ENCODE results near the gene MGMT. TPM values are rescaled to one million over a fixed set of nuclear protein-coding genes. Genes with fewer than 3 reads are reported as not detected.

MGMT gene
- total and polyA plus RNA-seq, 4 donors: 9.9 to 39.6 (median 23.2) TPM

DNA sequence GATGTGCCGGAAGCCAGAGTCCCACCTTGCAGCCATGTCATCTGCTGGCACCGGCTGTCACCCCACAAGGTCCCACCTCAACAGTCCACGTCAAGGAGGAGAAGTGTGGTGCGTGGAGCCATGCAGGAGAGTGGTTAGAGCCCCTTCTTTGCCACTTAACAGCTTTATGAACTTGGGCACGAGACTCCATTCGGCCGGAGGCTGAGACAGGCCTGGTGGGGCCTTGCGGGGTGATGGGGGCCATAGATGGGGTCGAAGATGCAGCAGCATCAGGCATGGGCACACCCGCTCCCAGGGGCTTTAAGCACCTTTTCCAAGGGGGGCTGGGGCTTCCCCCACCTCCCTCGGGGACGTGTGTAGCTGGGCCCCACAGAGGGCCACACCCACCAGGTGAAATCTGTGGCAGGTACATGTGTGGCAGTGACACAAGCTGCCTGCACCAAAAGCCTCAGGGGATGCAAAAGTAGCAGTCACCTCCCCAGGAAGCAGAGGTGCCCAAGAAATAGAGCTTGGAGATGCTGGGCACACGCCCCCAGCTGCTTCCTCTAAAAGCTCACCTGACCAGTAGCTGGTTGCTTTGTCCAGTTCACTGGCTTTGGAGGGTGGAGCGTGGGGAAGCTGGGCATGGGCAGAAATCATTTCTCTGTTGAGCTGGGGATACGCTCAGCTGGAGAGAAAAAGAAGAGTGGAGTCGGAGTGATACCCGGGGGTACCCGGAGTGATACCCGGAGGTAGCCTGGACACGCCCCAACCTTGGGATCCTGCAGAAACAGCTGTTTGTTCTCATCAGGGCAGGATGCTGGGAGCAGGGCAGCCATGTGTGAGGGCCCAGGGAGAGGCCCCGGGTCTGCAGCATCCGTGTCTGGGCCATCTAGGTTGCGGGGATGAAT, 297.2 kb downstream of the MGMT start:
- no peak for DNase-seq
- WGBS, 2 donors: 94% methylated on average over 23 of the region's 23 CpGs

GRCh38 chr10:129764901-129765663, 298.0 kb downstream of the MGMT start:
- no peaks in the 10 kb centered on the region for H3K27me3 ChIP-seq (ENCODE audit: control insufficient read depth in 3 of 3, insufficient read depth in 3 of 3, low read length in 2 of 3)
- TF ChIP-seq CTCF (IDR thresholded peaks at IDR 0.05; ENCODE audit: control extremely low read depth, extremely low read depth): no peak
- DNase-seq: no peak
- no peak overlapping the region for H3K4me3 ChIP-seq
- no peaks in the 10 kb centered on the region for H3K4me1 ChIP-seq (ENCODE audit: control insufficient read depth in 5 of 5, insufficient read depth in 5 of 5, low read length in 5 of 5)
- H3K36me3 ChIP-seq (ENCODE audit: control insufficient read depth in 4 of 4, insufficient read depth in 4 of 4, low read length in 4 of 4): peaks cover 0 to 12% (median 3%) of the 10 kb centered on the region in 4 donors
- WGBS, 2 donors: 93 to 95% methylated on average over 13 of the region's 13 CpGs
- H3K9me3 ChIP-seq (ENCODE audit: control insufficient read depth in 4 of 4, insufficient read depth in 3 of 4, low read length in 3 of 4): peaks cover 0 to 3% (median 0%) of the 10 kb centered on the region in 4 donors
- H3K27ac ChIP-seq (ENCODE audit: low read depth in 1 of 2, low read length in 1 of 2): no peak overlapping the region
- no peak for ATAC-seq (ENCODE audit: insufficient read depth, low FRiP score)
- H3K9ac ChIP-seq (ENCODE audit: insufficient read depth in 1 of 2, low read length in 2 of 2): no peak overlapping the region

More for the DNA sequence above, 297.2 kb downstream of the MGMT start:
- Histone ChIP-seq H3K27ac (ENCODE audit: low read depth in 1 of 2, low read length in 1 of 2) (no peak overlapping the region), H3K9ac (ENCODE audit: insufficient read depth in 1 of 2, low read length in 2 of 2) (no peak overlapping the region), H3K4me3 (no peak overlapping the region), H3K9me3 (ENCODE audit: control insufficient read depth in 4 of 4, insufficient read depth in 3 of 4, low read length in 3 of 4) (peaks cover 0 to 2% (median 0%) of the 10 kb centered on the region in 4 donors), H3K36me3 (ENCODE audit: control insufficient read depth in 4 of 4, insufficient read depth in 4 of 4, low read length in 4 of 4) (peaks cover 0 to 17% (median 4%) of the 10 kb centered on the region in 4 donors), H3K4me1 (ENCODE audit: control insufficient read depth in 5 of 5, insufficient read depth in 5 of 5, low read length in 5 of 5) (no peaks in the 10 kb centered on the region), H3K27me3 (ENCODE audit: control insufficient read depth in 3 of 3, insufficient read depth in 3 of 3, low read length in 2 of 3) (no peaks in the 10 kb centered on the region)
- ATAC-seq (ENCODE audit: insufficient read depth, low FRiP score): no peak
- no peak for TF ChIP-seq CTCF (IDR thresholded peaks at IDR 0.05; ENCODE audit: control extremely low read depth, extremely low read depth)

DNA sequence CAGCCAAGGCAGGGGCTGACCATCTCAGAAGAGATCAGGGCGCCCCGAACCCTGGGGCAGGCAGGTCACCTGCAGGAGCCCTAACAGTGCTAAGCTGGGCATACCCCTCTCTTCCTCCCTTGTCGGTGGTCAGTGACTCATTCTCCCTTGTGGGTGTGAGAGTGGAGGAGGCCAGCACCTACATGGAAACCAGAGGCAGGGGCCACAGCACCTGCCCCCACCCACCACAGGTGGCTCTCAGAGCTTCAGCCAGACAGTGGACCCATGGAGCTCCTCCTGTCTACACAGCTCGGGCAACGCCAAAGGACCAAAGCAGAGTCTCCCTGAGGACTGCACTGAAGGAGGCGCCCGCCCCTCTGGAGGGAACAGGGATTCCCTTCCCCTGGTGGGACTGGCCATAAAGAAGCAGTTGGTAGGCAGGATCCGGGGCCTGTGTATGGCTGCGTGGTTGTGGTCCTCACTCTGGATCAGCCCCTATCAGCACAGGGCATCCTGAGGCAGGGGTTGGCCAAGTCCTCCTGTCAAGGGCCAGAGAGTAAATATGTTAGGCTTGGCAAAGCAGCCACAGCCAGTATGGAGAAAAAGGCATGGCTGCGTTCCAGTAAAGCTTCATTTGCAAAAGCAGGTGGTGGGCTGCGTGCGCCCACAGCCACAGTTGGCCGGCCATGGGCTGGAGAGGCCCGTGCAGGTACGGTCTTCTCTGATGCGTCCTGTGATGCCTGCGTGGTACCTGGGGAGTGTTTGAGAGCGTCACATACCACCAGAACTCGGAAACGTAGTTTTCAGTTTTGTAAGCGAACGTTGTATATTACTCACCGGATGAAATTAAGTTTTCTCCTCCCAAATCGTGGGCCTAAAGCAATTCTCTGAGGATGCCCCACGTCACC, 298.9 kb downstream of the MGMT start:
- no peak overlapping the region for H3K9ac ChIP-seq (ENCODE audit: insufficient read depth in 1 of 2, low read length in 2 of 2)
- TF ChIP-seq CTCF (IDR thresholded peaks at IDR 0.05; ENCODE audit: control extremely low read depth, extremely low read depth): no peak
- H3K27ac ChIP-seq (ENCODE audit: low read depth in 1 of 2, low read length in 1 of 2): no peak overlapping the region
- no peak overlapping the region for H3K4me3 ChIP-seq
- H3K27me3 ChIP-seq (ENCODE audit: control insufficient read depth in 3 of 3, insufficient read depth in 3 of 3, low read length in 2 of 3): no peaks in the 10 kb centered on the region
- peaks cover 0 to 12% (median 2%) of the 10 kb centered on the region in 4 donors for H3K36me3 ChIP-seq (ENCODE audit: control insufficient read depth in 4 of 4, insufficient read depth in 4 of 4, low read length in 4 of 4)
- peaks cover 0 to 3% (median 0%) of the 10 kb centered on the region in 4 donors for H3K9me3 ChIP-seq (ENCODE audit: control insufficient read depth in 4 of 4, insufficient read depth in 3 of 4, low read length in 3 of 4)
- peaks cover 0 to 6% (median 0%) of the 10 kb centered on the region in 5 donors for H3K4me1 ChIP-seq (ENCODE audit: control insufficient read depth in 5 of 5, insufficient read depth in 5 of 5, low read length in 5 of 5)
- ATAC-seq (ENCODE audit: insufficient read depth, low FRiP score): no peak
- 95 to 97% methylated on average over 25 of the region's 25 CpGs for WGBS, 2 donors
- no peak for DNase-seq
